ENCODE data around the gene BAX. TPM values are rescaled to one million over a fixed set of nuclear protein-coding genes. Genes with fewer than 3 reads are reported as not detected.

The BAX gene
- total RNA-seq, 1 experiment from 2014 or later: 141 TPM

DNA sequence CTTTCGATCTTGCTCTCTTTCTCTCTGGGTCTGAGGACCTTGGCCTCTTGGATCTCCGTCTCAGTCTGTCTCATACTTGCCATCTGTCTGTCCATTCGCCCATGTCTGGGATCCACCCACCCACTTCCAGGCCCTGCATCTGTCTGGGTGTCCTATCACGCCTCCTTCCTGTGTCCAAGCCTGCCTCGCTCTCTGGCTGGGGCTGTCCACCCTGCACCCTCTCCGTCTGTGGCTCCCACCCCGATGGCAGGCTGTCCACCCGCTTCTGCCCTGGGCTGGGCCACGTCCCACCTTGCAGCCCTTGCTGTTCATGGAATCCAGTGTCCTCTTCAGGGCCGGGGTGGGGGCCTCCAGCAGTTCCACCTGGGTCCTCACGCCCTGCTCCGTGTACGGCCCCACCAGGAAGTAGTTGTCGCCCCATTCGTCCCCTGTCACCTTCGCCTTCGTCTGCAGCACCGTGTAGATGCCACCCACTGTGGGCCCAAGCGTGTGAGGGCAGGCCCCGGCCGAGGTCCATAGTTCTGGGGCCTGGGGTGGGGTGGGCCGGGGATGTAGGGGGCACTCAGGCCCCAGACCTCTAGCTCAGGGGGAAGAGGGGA lies 36.4 kb downstream of the BAX start:
- DNase-seq: no peak
- Mint-ChIP-seq H3K36me3 (ENCODE audit: insufficient read depth, unreplicated experiment) (peaks cover 70% of the 10 kb centered on the region), H3K4me1 (ENCODE audit: low read depth, unreplicated experiment) (peaks cover 35% of the 10 kb centered on the region), H3K27ac (ENCODE audit: unreplicated experiment) (no peak overlapping the region), H3K4me3 (ENCODE audit: low read depth, unreplicated experiment) (peak overlapping the region; percentile 92), H3K9me3 (ENCODE audit: low read depth, unreplicated experiment) (no peaks in the 10 kb centered on the region), H3K27me3 (ENCODE audit: unreplicated experiment) (no peaks in the 10 kb centered on the region)
- TF ChIP-seq, protein P1, sequence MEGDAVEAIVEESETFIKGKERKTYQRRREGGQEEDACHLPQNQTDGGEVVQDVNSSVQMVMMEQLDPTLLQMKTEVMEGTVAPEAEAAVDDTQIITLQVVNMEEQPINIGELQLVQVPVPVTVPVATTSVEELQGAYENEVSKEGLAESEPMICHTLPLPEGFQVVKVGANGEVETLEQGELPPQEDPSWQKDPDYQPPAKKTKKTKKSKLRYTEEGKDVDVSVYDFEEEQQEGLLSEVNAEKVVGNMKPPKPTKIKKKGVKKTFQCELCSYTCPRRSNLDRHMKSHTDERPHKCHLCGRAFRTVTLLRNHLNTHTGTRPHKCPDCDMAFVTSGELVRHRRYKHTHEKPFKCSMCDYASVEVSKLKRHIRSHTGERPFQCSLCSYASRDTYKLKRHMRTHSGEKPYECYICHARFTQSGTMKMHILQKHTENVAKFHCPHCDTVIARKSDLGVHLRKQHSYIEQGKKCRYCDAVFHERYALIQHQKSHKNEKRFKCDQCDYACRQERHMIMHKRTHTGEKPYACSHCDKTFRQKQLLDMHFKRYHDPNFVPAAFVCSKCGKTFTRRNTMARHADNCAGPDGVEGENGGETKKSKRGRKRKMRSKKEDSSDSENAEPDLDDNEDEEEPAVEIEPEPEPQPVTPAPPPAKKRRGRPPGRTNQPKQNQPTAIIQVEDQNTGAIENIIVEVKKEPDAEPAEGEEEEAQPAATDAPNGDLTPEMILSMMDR (IDR thresholded peaks at IDR 0.05; ENCODE audit: unreplicated experiment): no peak
- no TSS peak for BruUV-seq (replicated peaks)
- CTCF ChIA-PET: interaction anchor here (0.6 to 1.5 kb wide), 2 partner anchors 10 to 37 kb away, joined by 3 to 7 read pairs; partner anchors contain the start of gene BAX
- intact Hi-C loops (cut with micrococcal nuclease; ENCODE audit: unreplicated experiment): loop anchor here (10.0 kb wide), 1 partner anchor 234 kb away; no protein-coding TSS in a partner anchor

DNA sequence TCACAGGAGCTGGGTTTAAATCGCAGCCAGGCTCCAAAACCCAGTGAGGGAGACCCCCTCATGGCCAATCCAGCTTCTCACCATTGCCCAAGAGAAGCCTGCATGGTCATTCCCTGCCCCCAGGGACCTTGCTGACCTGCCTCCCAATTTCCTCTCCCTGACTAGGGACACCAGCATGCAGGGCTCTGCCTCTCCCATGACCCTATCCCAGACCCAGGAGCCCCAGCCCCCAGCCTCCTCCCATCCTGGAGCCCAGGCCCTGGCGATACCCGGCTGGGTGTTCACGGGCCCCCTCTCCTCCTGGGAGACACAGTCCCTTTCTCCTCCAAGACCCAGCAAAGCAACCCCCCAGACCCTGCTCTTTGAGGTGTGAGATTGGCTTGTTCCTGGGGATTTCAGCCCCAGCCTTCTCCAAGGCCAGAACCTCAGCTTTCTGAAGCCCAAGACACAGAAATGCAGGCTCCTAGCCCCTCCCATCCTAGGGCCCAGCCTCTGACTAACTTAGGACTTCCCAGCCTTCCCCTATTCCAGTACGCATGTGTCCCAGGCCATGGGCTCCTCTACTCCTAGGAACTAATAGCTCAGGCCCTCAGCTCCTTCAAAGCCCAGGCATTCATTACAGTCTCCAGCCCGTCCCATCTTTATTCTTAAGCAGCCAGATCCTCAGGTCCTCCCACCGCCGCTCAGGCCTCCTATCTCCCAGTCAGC lies 37.4 kb downstream of the BAX start:
- peak; percentile 53 for DNase-seq
- no TSS peak for BruUV-seq (replicated peaks)
- CTCF ChIA-PET: interaction anchor here (0.5 to 2.3 kb wide), 10 partner anchors 11 to 743 kb away, joined by 3 to 16 read pairs (median 5); partner anchors contain the start of genes BAX and LIN7B
- Mint-ChIP-seq H3K4me1 (ENCODE audit: low read depth, unreplicated experiment) (peaks cover 35% of the 10 kb centered on the region), H3K9me3 (ENCODE audit: low read depth, unreplicated experiment) (no peaks in the 10 kb centered on the region), H3K4me3 (ENCODE audit: low read depth, unreplicated experiment) (peak overlapping the region; percentile 92), H3K27me3 (ENCODE audit: unreplicated experiment) (no peaks in the 10 kb centered on the region), H3K27ac (ENCODE audit: unreplicated experiment) (peak overlapping the region; percentile 94), H3K36me3 (ENCODE audit: insufficient read depth, unreplicated experiment) (peaks cover 61% of the 10 kb centered on the region)
- intact Hi-C loops (cut with micrococcal nuclease; ENCODE audit: unreplicated experiment): loop anchor here (10.0 kb wide), 1 partner anchor 233 kb away; no protein-coding TSS in a partner anchor
- TF ChIP-seq, protein P1 (IDR thresholded peaks at IDR 0.05; ENCODE audit: unreplicated experiment): no peak

DNA sequence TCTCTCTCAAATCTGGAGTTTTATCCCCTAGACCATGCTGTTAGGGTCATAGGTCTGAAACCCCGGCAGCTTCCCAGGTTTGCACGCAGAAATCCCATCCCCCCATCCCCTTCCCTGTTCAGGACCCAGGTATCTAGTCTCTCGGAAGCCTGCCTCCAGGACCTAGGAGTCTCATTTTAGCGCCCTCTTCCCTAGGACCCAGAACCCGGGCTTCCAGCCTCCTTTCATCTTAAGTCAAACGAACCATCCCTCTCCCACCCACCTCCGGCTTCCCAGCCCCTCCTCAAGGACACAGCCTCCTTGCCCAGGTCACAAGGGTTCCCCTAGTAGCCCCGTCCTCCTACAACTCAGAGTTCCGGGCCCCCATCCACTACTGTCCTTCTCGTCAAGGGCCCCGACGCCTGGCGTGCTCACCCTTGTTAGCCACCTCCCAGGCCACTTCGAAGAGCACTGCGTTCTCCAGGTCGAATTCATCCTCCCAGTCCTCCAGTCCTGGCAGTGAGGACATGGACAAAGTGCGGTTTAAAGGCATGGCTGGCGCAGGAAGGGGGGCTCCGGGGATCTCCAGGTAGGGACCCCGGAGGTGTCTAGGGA lies 38.0 kb downstream of the BAX start:
- no peak for DNase-seq
- Mint-ChIP-seq H3K27ac (ENCODE audit: unreplicated experiment) (peak overlapping the region; percentile 94), H3K9me3 (ENCODE audit: low read depth, unreplicated experiment) (no peaks in the 10 kb centered on the region), H3K36me3 (ENCODE audit: insufficient read depth, unreplicated experiment) (peaks cover 60% of the 10 kb centered on the region), H3K4me1 (ENCODE audit: low read depth, unreplicated experiment) (peaks cover 39% of the 10 kb centered on the region), H3K27me3 (ENCODE audit: unreplicated experiment) (no peaks in the 10 kb centered on the region), H3K4me3 (ENCODE audit: low read depth, unreplicated experiment) (peak overlapping the region; percentile 92)
- TSS peak; percentile 58 for BruUV-seq (replicated peaks)
- CTCF ChIA-PET: interaction anchor here (0.5 to 2.3 kb wide), 19 partner anchors 11 to 742 kb away, joined by 3 to 16 read pairs (median 6); partner anchors contain the start of genes BAX, CA11, LIN7B and NTF4
- intact Hi-C loops (cut with micrococcal nuclease; ENCODE audit: unreplicated experiment): loop anchor here (10.0 kb wide), 1 partner anchor 232 kb away; no protein-coding TSS in a partner anchor
- TF ChIP-seq, protein P1 (IDR thresholded peaks at IDR 0.05; ENCODE audit: unreplicated experiment): no peak
